Lower lobe of right lung (tissue), 2 donors: ENCODE measurements around the gene EHBP1L1. TPM values are rescaled to one million over a fixed set of nuclear protein-coding genes. Genes with fewer than 3 reads are reported as not detected.

Source experiments
- ATAC-seq, 2 donors: fragments of 200-7000 bp; cut with Tn5 transposase; one replicate each; pipeline ENCODE4 v1.9.1; 2020 to 2022; ENCODE audit warnings: mild to moderate bottlenecking in 2 of 2, moderate library complexity in 2 of 2
- DNase-seq: peaks from one replicate; pipeline ENCODE4 v3.0.0-alpha.2; 2020
- H3K27ac ChIP-seq: fragments of 200-600 bp; one replicate; pipeline ENCODE4 v1.8.0; 2022
- H3K27me3 ChIP-seq: fragments of 200-600 bp; one replicate; pipeline ENCODE4 v1.8.0; 2022; ENCODE audit warnings: low read depth
- H3K36me3 ChIP-seq: fragments of 200-600 bp; one replicate; pipeline ENCODE4 v1.8.0; 2022; ENCODE audit warnings: mild to moderate bottlenecking
- H3K4me1 ChIP-seq: fragments of 200-600 bp; one replicate; pipeline ENCODE4 v1.8.0; 2022
- H3K4me3 ChIP-seq: fragments of 200-600 bp; one replicate; pipeline ENCODE4 v1.8.0; 2022; ENCODE audit warnings: mild to moderate bottlenecking
- H3K9me3 ChIP-seq: fragments of 200-600 bp; one replicate; pipeline ENCODE4 v1.8.0; 2022
- CTCF ChIP-seq: fragments of 200-600 bp; IDR thresholded peaks from one replicate; pipeline ENCODE4 v1.8.0; 2022; ENCODE audit warnings: antibody characterized with exemption, mild to moderate bottlenecking
- intact Hi-C: fragments of 100-400 bp; cut with DNase I; formaldehyde crosslinking; loops from one replicate; pipeline ENCODE4 v1.11.0; 2022
- total RNA-seq: library from RNA; stranded (reverse); fragmentation: NEBNext Ultra II Directional; extraction: Animal tissue kit (Norgen Biotek cat#: 25700); gene quantifications from one replicate; pipeline ENCODE4 v1.2.1, GENCODE V29; 2021
- donor health status: DM: no; HTN: yes; CAD: no; lungs with severe emphysema.

The EHBP1L1 gene
- total RNA-seq, 1 donor from 2014 or later, result 110 TPM

- DNase-seq (no peak), ATAC-seq (no peak)
- Histone ChIP-seq H3K4me3 (no peak overlapping the region), H3K36me3 (peaks cover 81% of the 10 kb centered on the region), H3K9me3 (no peaks in the 10 kb centered on the region), H3K27ac (no peak overlapping the region), H3K27me3 (no peaks in the 10 kb centered on the region), H3K4me1 (peaks cover 18% of the 10 kb centered on the region)
- no peak for TF ChIP-seq CTCF
- intact Hi-C loops, result no loop called here
Observed at GRCh38 chr11:65634109-65634436, 58.2 kb downstream of the EHBP1L1 start.

GRCh38 chr11:65634440-65634839, 58.6 kb downstream of the EHBP1L1 start:
- DNase-seq, result no peak
- H3K9me3 ChIP-seq, result no peaks in the 10 kb centered on the region
- no peak overlapping the region for H3K27ac ChIP-seq
- H3K4me1 ChIP-seq, result peaks cover 22% of the 10 kb centered on the region
- peaks cover 77% of the 10 kb centered on the region for H3K36me3 ChIP-seq
- intact Hi-C loops, result no loop called here
- TF ChIP-seq CTCF, result no peak
- no peak overlapping the region for H3K4me3 ChIP-seq
- ATAC-seq, result no peak
- H3K27me3 ChIP-seq, result no peaks in the 10 kb centered on the region

GRCh38 chr11:65634905-65635731, 59.3 kb downstream of the EHBP1L1 start:
- no peak for ATAC-seq
- intact Hi-C loops, result no loop called here
- TF ChIP-seq CTCF, result no peak
- H3K36me3 ChIP-seq, result peaks cover 70% of the 10 kb centered on the region
- no peaks in the 10 kb centered on the region for H3K27me3 ChIP-seq
- H3K4me1 ChIP-seq, result peaks cover 28% of the 10 kb centered on the region
- no peaks in the 10 kb centered on the region for H3K9me3 ChIP-seq
- H3K4me3 ChIP-seq, result no peak overlapping the region
- DNase-seq, result no peak
- H3K27ac ChIP-seq, result no peak overlapping the region

GRCh38 chr11:65636108-65637031, 60.5 kb downstream of the EHBP1L1 start:
- H3K4me3 ChIP-seq, result no peak overlapping the region
- peak overlapping the region; percentile 93 for H3K27ac ChIP-seq
- DNase-seq (no peak), ATAC-seq (no peak)
- H3K27me3 ChIP-seq, result no peaks in the 10 kb centered on the region
- H3K36me3 ChIP-seq, result peaks cover 58% of the 10 kb centered on the region
- peaks cover 41% of the 10 kb centered on the region for H3K4me1 ChIP-seq
- H3K9me3 ChIP-seq, result no peaks in the 10 kb centered on the region
- TF ChIP-seq CTCF, result no peak
- intact Hi-C loops, result no loop called here

GRCh38 chr11:65637032-65637557, 61.2 kb downstream of the EHBP1L1 start:
- Histone ChIP-seq H3K4me1 (peaks cover 48% of the 10 kb centered on the region), H3K36me3 (peaks cover 52% of the 10 kb centered on the region), H3K27ac (peak overlapping the region; percentile 93), H3K4me3 (no peak overlapping the region), H3K9me3 (no peaks in the 10 kb centered on the region), H3K27me3 (no peaks in the 10 kb centered on the region)
- intact Hi-C loops, result no loop called here
- TF ChIP-seq CTCF, result no peak
- no peak for DNase-seq
- ATAC-seq, result no peak
